Loucy (cell line): ENCODE data around the gene MARVELD2.

Experiments
- CTCF ChIP-seq: fragments of 200-600 bp; sonication (generic); conservative IDR thresholded peaks from 2 replicates; pipeline ENCODE4 v1.5.1; 2014; ENCODE audit warnings: mild to moderate bottlenecking, antibody characterized with exemption, low read length
- EZH2phosphoT487 ChIP-seq: fragments of 200-600 bp; IDR thresholded peaks from 2 replicates; pipeline ENCODE4 v1.6.1; 2018; ENCODE audit warnings: antibody characterized with exemption, mild to moderate bottlenecking, moderate library complexity, borderline replicate concordance

- no peak for TF ChIP-seq CTCF
- no peak for TF ChIP-seq EZH2phosphoT487
Measured at GRCh38 chr5:69450116-69450515, 35.2 kb downstream of the MARVELD2 start.
